SJCRH30 (cell line): ENCODE results near the gene BTG4. TPM values are rescaled to one million over a fixed set of nuclear protein-coding genes. Genes with fewer than 3 reads are reported as not detected.

Experiments used
- DNase-seq, 2 experiments: peaks; one replicate each; pipeline ENCODE4 v3.0.0-alpha.2; 2015 to 2020
- H3K27ac ChIP-seq: fragments of 250-450 bp; sonication (Bioruptor Pico); 2 replicates; pipeline ENCODE4 v1.5.1; 2020; ENCODE audit warnings: mild to moderate bottlenecking, moderate library complexity
- H3K27me3 ChIP-seq: fragments of 250-450 bp; sonication (Bioruptor Pico); 2 replicates; pipeline ENCODE4 v1.5.1; 2020; ENCODE audit warnings: mild to moderate bottlenecking, moderate library complexity
- H3K36me3 ChIP-seq: fragments of 250-450 bp; sonication (Bioruptor Pico); 2 replicates; pipeline ENCODE4 v1.5.1; 2020; ENCODE audit warnings: mild to moderate bottlenecking, moderate library complexity
- H3K4me1 ChIP-seq: fragments of 250-450 bp; sonication (Bioruptor Pico); 2 replicates; pipeline ENCODE4 v1.5.1; 2020; ENCODE audit warnings: mild to moderate bottlenecking, moderate library complexity
- H3K4me3 ChIP-seq: fragments of 250-450 bp; sonication (Bioruptor Pico); 2 replicates; pipeline ENCODE4 v1.5.1; 2020; ENCODE audit warnings: mild to moderate bottlenecking, moderate library complexity
- H3K9me3 ChIP-seq: fragments of 250-450 bp; sonication (Bioruptor Pico); replicated peaks from 2 replicates; pipeline ENCODE4 v1.5.1; 2020; ENCODE audit warnings: mild to moderate bottlenecking, moderate library complexity
- total RNA-seq: library from RNA; depleted of rRNA; stranded (reverse); fragments of >200 nt; shearing (Covaris generic); gene quantifications from 2 replicates; pipeline ENCODE4 v1.2.3, GENCODE V29; 2014

Gene BTG4
- total RNA-seq, 1 experiment from 2014 or later, result not detected

DNA sequence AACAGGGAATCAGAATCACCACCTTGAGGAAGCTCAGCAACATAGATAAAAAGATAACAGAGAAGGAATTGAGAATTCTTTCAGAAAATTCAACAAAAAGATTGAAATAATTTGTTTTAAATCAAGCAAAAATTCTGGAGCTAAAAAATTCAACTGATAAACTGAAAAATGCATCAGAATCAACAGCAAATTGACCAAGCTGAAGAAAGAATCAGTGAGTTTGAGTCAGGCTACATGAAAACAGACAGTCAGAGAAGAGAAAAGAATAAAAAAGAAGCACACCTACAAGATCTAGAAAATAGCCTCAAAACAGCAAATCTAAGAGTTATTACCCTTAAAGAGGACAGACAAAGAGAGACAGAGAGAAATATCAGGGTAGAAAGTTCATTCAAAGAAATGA lies 28.8 kb downstream of the BTG4 start:
- no peak overlapping the region for H3K4me3 ChIP-seq
- no peaks in the 10 kb centered on the region for H3K36me3 ChIP-seq
- DNase-seq, result no peak
- H3K4me1 ChIP-seq, result no peaks in the 10 kb centered on the region
- H3K27me3 ChIP-seq, result no peaks in the 10 kb centered on the region
- no peaks in the 10 kb centered on the region; the same call in 1 of the 2 replicates for H3K9me3 ChIP-seq
- H3K27ac ChIP-seq, result no peak overlapping the region

DNA sequence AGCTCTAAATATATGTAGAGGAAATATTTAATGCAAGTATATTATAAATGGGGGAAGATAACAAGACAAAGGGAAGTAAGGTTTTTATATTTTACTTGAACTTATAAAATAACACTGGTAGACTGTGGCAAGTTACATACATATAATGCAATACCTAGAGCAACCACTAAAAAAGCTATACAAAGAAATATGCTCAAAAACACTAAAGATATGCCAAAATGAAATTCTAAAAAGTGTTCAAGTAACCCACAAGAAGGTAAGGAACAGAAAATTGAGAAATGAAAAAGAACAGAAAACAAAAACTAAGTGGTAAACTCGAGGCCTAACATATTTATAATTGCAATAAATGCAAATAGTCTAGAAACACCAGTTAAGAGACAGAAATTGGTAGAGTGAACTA lies 32.5 kb downstream of the BTG4 start:
- DNase-seq, result no peak
- Histone ChIP-seq H3K27me3 (no peaks in the 10 kb centered on the region), H3K4me1 (no peaks in the 10 kb centered on the region), H3K27ac (no peak overlapping the region), H3K4me3 (no peak overlapping the region), H3K9me3 (no peaks in the 10 kb centered on the region), H3K36me3 (no peaks in the 10 kb centered on the region)

- no peak for DNase-seq
- Histone ChIP-seq H3K36me3 (no peaks in the 10 kb centered on the region), H3K27me3 (no peaks in the 10 kb centered on the region), H3K9me3 (no peaks in the 10 kb centered on the region), H3K4me1 (no peaks in the 10 kb centered on the region), H3K27ac (no peak overlapping the region), H3K4me3 (no peak overlapping the region)
These were observed 34.3 kb downstream of the BTG4 start for GRCh38 chr11:111477898-111478297.

DNA sequence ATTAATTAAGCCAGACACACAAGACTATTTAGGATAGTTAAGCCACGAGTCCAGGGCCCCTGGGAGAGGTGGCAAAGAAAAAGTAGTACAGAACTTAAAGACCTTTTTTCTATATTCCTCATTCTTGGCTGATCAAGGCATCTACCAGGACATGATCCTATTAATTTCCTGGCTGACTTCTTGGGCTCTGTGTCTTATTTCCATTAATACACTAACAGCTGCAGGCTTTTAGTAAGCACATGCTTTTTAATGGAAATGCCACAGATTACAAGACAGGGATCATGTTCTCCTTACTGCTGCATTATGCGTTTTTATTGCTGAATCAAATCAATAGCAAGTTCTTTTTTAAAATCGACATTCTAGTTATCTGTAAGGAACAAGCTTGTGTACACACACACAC lies 35.2 kb downstream of the BTG4 start:
- Histone ChIP-seq H3K9me3 (no peaks in the 10 kb centered on the region), H3K27ac (no peak overlapping the region), H3K4me1 (no peaks in the 10 kb centered on the region), H3K27me3 (no peaks in the 10 kb centered on the region), H3K4me3 (no peak overlapping the region), H3K36me3 (no peaks in the 10 kb centered on the region)
- DNase-seq, result peak in 1 of 2 experiments; percentile 4

GRCh38 chr11:111476366-111476765 lies 35.8 kb downstream of the BTG4 start:
- no peaks in the 10 kb centered on the region for H3K9me3 ChIP-seq
- H3K4me3 ChIP-seq, result no peak overlapping the region
- H3K36me3 ChIP-seq, result no peaks in the 10 kb centered on the region
- H3K27ac ChIP-seq, result no peak overlapping the region
- H3K4me1 ChIP-seq, result no peaks in the 10 kb centered on the region
- no peaks in the 10 kb centered on the region for H3K27me3 ChIP-seq
- no peak for DNase-seq

GRCh38 chr11:111474432-111474831 lies 37.8 kb downstream of the BTG4 start:
- Histone ChIP-seq H3K4me1 (no peaks in the 10 kb centered on the region), H3K27ac (no peak overlapping the region), H3K9me3 (no peaks in the 10 kb centered on the region), H3K36me3 (no peaks in the 10 kb centered on the region), H3K27me3 (no peaks in the 10 kb centered on the region), H3K4me3 (no peak overlapping the region)
- no peak for DNase-seq

GRCh38 chr11:111472228-111472627 lies 40.0 kb downstream of the BTG4 start:
- no peaks in the 10 kb centered on the region for H3K9me3 ChIP-seq
- no peaks in the 10 kb centered on the region for H3K27me3 ChIP-seq
- no peak for DNase-seq
- no peak overlapping the region for H3K27ac ChIP-seq
- H3K4me3 ChIP-seq, result no peak overlapping the region
- no peaks in the 10 kb centered on the region for H3K36me3 ChIP-seq
- no peaks in the 10 kb centered on the region for H3K4me1 ChIP-seq

DNA sequence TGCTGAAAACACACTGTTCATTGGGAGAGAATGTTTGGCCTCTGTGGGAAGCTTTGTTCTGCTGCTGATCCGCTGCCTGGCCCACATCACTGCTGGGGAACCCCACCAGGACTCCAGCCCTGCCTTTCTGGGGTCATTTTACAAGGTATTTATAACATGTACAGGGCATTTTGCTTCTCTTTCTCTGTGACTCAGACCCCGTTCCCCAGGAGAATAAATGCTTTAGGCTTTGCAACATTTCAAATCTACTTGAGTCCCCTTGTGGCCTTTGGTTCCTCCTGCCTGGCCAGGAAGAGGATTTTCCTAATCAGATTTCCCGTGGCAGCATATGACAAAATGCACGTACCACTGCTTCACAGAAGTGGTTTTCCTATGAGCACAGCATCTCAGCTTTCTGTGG lies 43.0 kb downstream of the BTG4 start:
- no peak overlapping the region for H3K27ac ChIP-seq
- no peaks in the 10 kb centered on the region for H3K27me3 ChIP-seq
- H3K9me3 ChIP-seq, result no peaks in the 10 kb centered on the region
- H3K4me1 ChIP-seq, result no peaks in the 10 kb centered on the region
- DNase-seq, result no peak
- no peaks in the 10 kb centered on the region for H3K36me3 ChIP-seq
- H3K4me3 ChIP-seq, result no peak overlapping the region

DNA sequence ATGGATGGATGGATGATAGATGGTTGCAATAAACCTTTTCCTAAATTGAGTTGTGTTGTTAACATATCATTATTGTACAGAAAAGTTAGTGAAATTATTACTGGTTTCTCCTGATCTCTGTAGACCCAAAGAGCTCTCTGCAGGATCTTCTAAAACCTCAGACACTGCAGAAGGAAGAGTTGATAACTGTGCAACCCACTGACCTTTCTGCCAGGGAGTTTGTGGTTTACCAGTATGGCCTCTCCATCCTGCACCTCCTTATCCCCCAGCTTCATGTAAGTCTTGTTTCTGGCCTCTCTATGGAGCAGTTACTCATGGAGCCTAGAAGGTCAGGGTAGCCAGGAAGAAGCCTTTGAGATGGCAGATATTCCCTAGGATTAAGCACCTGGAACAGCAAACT lies 45.6 kb downstream of the BTG4 start:
- H3K27me3 ChIP-seq, result no peaks in the 10 kb centered on the region
- H3K4me1 ChIP-seq, result no peaks in the 10 kb centered on the region
- no peak overlapping the region for H3K4me3 ChIP-seq
- H3K9me3 ChIP-seq, result no peaks in the 10 kb centered on the region
- H3K27ac ChIP-seq, result no peak overlapping the region
- H3K36me3 ChIP-seq, result no peaks in the 10 kb centered on the region
- DNase-seq, result no peak

DNA sequence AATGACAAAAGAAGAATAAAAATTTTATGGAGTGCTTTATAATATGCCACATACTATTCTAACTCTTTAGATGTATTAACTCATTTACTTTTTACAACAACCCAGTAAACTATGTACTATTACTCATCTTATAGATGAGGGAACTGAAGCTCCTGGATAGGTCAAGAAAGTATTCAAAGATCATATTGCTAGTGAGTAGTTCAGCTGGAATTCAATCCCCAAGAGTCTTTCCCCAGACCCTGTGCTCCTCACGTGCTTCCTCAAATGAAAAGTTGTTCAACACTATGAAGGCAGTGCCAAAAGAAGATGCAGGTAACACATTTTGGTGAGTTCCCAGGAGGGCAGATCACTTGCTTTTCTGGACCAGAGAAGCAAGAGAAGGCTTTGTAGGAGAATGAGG lies 46.8 kb downstream of the BTG4 start:
- H3K9me3 ChIP-seq, result no peaks in the 10 kb centered on the region
- DNase-seq, result no peak
- no peaks in the 10 kb centered on the region for H3K4me1 ChIP-seq
- no peak overlapping the region for H3K27ac ChIP-seq
- H3K4me3 ChIP-seq, result no peak overlapping the region
- H3K36me3 ChIP-seq, result no peaks in the 10 kb centered on the region
- no peaks in the 10 kb centered on the region for H3K27me3 ChIP-seq

DNA sequence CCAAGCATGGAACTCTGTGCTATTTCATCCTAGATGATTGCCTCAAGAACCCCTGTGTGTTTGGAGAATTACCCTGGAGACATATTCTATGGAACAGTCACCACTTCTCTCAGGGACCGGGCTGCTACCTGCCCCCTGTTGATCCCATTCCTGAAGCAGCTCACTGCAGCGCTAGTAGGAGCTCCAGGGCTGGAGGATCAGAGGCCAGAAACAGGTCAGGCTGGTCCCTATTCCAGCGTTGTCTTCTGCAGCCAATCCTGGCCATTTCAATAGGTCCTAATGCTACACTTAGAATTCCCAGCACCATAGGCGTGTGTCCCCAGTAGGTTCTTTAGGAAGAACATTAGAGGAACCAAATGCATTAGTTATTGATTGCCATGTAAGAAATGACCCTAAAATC lies 48.9 kb downstream of the BTG4 start:
- H3K36me3 ChIP-seq, result no peaks in the 10 kb centered on the region
- no peaks in the 10 kb centered on the region for H3K9me3 ChIP-seq
- H3K27ac ChIP-seq, result no peak overlapping the region
- DNase-seq, result no peak
- H3K27me3 ChIP-seq, result no peaks in the 10 kb centered on the region
- no peaks in the 10 kb centered on the region for H3K4me1 ChIP-seq
- no peak overlapping the region for H3K4me3 ChIP-seq

DNA sequence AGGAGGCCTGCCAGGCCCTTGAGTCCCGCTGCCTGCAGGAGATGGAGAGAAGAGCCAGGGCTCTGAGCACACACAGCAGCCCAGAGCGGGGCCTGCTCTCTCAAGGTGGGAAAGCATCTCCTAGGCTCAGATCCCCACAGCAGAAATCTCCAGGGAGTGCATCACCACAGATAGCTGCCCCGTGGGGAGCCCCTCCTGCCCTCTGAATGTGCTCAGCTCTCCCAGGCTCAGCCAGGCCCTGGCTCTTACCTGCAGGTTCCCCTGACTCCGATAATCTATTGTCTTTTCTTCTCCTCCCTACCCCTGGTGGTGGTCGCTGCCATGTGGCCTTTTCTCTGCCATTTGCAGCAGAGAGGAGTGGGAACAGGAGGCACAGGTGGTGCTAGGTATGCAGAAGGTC lies 49.9 kb downstream of the BTG4 start:
- H3K27me3 ChIP-seq, result no peaks in the 10 kb centered on the region
- no peaks in the 10 kb centered on the region for H3K4me1 ChIP-seq
- no peaks in the 10 kb centered on the region for H3K36me3 ChIP-seq
- H3K9me3 ChIP-seq, result no peaks in the 10 kb centered on the region
- no peak overlapping the region for H3K4me3 ChIP-seq
- DNase-seq, result no peak
- no peak overlapping the region for H3K27ac ChIP-seq

- Histone ChIP-seq H3K27ac (no peak overlapping the region), H3K4me1 (no peaks in the 10 kb centered on the region), H3K9me3 (no peaks in the 10 kb centered on the region), H3K27me3 (no peaks in the 10 kb centered on the region), H3K4me3 (no peak overlapping the region), H3K36me3 (no peaks in the 10 kb centered on the region)
- no peak for DNase-seq
These were observed 50.5 kb downstream of the BTG4 start for GRCh38 chr11:111461460-111462235.

DNA sequence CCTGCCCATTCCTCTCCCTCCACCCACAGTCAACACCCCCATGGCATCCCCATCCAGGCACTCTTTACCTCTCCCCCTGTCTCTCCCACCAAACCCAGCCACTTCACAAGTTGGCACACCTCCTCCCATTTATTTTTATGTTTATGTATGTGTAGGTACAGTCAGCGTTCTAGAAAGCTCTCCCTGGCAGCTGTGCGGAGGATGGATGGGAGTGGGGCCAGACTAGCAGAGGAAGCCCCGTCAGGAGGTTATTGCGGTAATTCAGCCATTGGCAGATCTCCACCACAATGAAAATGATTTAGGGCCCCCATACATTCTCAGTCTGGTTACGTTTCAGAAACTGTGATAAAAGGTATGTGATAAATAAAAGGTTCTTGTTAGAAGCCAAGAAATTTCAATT lies 51.3 kb downstream of the BTG4 start:
- no peaks in the 10 kb centered on the region for H3K36me3 ChIP-seq
- no peaks in the 10 kb centered on the region for H3K9me3 ChIP-seq
- no peaks in the 10 kb centered on the region for H3K4me1 ChIP-seq
- H3K4me3 ChIP-seq, result no peak overlapping the region
- no peak for DNase-seq
- H3K27me3 ChIP-seq, result no peaks in the 10 kb centered on the region
- H3K27ac ChIP-seq, result no peak overlapping the region

DNA sequence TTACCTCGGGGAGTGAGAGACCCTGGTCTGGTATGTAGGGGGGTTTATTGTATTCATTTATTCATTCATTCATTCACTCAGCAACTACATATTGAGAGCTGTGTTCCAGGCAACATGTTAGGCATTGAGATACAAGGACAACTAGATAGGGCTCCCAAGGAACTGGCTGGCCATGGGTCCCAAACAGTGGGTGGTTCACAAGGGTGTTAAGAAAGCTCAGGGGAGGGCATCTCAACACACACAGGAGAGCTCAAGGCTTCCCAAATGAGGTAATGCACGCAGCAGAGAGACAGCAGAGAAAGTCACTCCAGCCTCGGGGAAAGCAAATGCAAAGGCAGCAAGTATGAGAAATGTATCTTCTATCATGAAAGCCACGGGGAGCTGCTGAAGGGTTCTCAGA lies 51.8 kb downstream of the BTG4 start:
- no peak for DNase-seq
- H3K4me1 ChIP-seq, result no peaks in the 10 kb centered on the region
- no peak overlapping the region for H3K4me3 ChIP-seq
- no peaks in the 10 kb centered on the region for H3K27me3 ChIP-seq
- no peaks in the 10 kb centered on the region for H3K36me3 ChIP-seq
- H3K9me3 ChIP-seq, result no peaks in the 10 kb centered on the region
- H3K27ac ChIP-seq, result no peak overlapping the region

GRCh38 chr11:111459506-111460270 lies 52.5 kb downstream of the BTG4 start:
- H3K4me3 ChIP-seq, result no peak overlapping the region
- H3K4me1 ChIP-seq, result no peaks in the 10 kb centered on the region
- H3K9me3 ChIP-seq, result no peaks in the 10 kb centered on the region
- DNase-seq, result no peak
- H3K27ac ChIP-seq, result no peak overlapping the region
- no peaks in the 10 kb centered on the region for H3K27me3 ChIP-seq
- H3K36me3 ChIP-seq, result no peaks in the 10 kb centered on the region
